Urothelium cell line (cell line): ENCODE results near the gene LRRC72.
A peak's percentile ranks its signal among the peaks of the same experiment; 100 is the strongest.
"Not testable (repeated sequence)": the region's sequence is repeated elsewhere in the genome, so short reads cannot be mapped to it uniquely, and the experiment has no call there.

Experiments used
- DNase-seq: peaks from one replicate; pipeline ENCODE4 v3.0.0; 2011; ENCODE audit warnings: low spot score, mixed read lengths
- FAIRE-seq: peaks from 2 replicates; lab custom pipeline; 2011; peaks lifted over from hg19 to GRCh38; lab: Jason Lieb, UNC

The LRRC72 gene

DNA sequence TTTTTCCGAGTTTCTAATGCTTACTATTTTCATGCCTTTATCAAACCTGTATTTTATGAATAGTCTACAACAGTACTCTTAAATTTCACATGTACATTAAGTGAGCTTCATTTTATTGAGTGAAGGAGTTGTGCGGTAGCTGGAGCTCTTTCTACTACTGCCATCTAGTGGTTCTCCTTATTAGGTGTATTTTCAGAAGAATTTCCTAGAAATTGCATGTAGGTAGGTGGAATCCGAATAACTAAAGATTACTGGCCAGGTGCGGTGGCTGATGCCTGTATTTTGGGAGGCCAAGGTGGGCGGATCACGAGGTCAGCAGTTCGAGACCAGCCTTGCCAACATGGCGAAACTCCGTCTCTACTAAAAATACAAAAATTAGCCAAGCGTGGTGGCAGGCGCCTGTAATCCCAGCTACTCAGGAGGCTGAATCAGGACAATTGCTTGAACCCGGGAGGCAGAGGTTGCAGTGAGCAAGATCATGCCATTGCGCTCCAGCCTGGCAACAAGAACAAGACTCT, 38.3 kb downstream of the LRRC72 start:
- DNase-seq (peak; percentile 49), FAIRE-seq (no peak)

DNA sequence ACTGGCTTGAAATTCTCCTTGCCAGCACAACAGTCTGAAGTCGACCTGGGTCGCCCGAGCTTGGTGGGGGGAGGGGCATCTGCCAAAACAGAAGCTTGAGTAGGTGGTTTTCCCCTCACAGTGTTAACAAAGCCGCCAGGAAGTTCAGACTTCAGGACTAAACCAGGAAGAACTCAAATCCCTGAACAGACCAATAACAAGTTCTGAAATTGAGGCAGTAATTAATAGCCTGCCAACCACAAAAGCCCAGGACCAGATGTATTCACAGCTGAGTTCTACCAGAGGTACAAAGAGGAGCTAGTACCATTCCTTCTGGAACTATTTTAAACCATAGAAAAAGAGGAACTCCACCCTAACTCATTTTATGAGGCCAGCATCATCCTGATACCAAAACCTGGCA, 45.3 kb downstream of the LRRC72 start:
- no peak for FAIRE-seq

DNA sequence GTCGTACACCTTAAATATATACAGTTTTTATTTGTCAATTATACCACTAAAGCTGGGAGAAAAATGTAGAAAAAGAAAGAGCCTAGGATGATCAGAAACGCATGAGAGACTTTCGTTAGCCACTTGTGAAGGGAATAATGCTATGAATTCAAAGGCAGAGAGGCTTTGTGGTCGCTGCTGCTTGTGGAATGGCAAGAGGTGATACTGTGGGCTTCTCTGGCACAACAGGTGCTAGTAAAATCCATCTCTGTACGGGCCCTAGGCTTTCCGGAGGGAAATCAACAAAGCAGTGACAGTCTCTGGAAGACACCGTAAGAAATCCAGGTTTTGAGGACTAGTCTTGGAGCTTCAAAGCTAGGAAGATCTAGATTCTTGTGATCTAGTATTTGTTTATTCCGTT, 52.6 kb downstream of the LRRC72 start:
- DNase-seq, result no peak
- no peak for FAIRE-seq

More for the DNA sequence above, 45.3 kb downstream of the LRRC72 start:
- DNase-seq, result no peak

DNA sequence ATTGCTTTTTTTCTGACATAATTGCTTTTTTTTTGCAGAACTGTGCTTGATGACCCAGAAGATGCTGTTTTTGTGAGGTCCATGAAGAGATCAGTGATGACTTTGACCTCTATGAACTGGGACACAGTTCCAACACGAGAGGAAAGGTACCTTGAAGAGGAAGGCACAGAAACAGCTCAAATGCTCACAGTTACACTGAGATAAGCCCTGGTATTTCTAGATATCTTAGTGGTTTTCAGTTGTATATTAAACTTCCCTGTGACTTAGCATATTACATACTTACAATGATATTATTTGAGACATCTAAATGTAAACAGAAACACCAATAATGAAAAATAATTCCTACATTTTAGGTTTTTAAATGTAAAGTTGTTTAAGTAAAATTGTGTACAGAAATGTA, 54.7 kb downstream of the LRRC72 start:
- no peak for DNase-seq
- FAIRE-seq, result no peak

DNA sequence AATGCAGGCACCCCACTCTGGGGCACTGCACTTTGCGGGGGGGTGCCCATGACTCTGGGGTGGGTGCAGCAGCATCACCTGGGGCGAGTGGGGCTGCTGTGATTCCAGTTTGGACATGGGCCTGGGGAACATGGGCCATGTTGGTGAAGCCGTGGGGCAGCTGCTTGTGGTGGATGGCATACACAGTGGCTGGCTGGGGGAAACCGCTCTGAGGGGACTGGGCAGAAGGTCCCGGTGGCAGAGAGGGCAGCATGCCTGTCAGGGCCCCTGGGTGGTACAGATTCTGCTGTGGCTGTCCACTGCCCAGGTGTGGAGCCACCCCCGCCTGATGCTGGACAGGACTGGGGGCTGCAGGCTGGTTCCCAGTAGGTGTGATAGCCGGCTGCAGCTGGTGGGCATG, 57.2 kb downstream of the LRRC72 start:
- DNase-seq, result no peak
- peak; percentile 42 for FAIRE-seq

DNA sequence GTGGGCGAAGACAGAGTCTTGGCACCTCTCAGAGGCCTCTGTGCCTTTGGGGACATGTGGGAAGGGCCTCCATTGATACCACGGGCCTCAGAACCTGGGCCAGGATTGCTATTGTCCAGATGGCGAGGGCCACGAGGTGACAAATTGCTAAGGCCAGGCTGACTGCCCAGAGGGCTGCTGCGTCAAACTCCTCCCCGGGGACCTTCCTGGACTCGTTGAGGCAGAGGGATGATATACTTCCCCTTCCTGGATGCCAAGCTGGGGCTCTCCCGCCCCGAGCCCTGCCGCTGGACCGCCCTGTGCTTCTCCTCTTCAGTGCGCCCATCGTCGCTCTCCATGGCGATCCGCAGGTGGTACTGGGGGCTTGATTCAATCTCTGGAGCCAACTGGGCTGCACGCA, 58.9 kb downstream of the LRRC72 start:
- FAIRE-seq (no peak), DNase-seq (no peak)

DNA sequence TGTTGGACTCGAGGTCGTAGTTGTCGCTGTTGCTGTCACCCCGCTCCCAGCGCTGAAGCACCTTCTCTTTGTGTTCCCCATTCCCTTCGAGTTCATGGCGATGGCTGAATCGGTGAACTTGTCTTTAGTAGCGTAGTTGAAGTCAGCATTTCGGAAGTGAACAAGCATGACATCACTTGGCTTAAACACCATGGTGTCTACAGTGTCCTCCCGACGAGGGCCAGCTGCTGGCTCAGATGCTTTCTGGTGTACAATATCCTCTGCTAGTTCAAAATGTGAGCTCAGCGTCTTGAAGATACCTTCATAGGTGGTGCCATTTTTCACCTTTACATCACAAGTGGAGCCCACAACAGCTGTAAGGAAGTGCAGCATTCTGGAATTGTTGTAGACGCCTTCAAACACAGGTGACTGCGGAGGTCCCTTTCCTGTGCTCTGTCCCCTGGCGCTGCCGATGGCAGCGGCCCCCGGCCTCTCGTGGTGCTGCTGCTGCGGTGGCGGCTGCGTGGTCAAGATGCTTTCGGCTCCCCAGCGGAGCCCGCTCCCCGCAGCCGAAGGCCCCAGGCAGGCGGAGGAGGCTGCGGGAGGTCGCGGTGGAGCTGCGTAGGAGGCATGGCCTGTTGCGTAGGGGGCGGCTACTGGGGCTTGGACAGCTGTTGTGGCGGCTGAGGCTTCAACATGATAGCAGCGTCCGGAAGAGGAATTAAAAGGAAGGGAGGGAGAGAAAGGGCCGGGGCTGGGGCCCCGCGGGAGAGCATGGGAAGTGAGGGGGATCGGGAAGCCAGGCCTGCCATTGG, 59.7 kb downstream of the LRRC72 start:
- DNase-seq (no peak), FAIRE-seq (peak; percentile 72)

DNA sequence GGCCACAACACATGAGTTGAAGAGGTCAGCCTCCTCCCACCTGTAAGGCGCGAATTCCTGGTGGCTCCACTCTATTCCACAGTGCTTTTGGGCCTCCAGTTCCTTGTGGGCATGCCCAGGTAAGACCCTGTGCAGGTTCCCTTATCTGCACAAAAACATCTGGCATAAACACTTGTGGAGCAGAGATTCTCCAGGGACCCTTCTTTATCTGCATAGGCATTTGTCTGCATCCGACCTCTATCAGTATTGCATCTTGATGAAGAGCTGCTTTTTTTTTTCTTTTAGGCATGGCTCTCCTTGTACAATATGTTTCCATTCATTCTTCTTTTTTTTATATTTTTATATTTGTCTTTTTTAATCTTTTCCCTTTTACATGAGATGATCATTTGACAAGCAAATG, 60.5 kb downstream of the LRRC72 start:
- no peak for FAIRE-seq

DNA sequence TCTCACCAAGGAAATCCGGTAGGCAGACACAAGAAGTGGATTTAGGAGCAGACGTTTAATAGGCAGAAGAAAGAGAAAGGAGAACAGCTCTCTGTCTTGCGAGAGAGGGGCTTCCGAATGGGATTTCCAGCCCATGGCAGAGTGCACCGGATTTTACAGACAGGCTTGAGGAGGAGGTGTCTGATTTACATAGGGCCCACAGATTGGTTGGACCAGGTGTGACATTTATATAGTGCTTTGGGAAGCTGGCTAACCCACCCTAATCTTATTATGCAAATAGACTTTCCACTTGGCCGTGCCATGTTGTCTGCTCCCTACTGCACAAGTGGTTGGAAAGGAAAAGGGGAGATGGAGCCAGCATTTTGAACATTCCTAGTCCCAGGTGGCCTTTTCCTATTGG, 61.2 kb downstream of the LRRC72 start:
- DNase-seq (no peak), FAIRE-seq (no peak)

More for the DNA sequence above, 60.5 kb downstream of the LRRC72 start:
- DNase-seq, result no peak

DNA sequence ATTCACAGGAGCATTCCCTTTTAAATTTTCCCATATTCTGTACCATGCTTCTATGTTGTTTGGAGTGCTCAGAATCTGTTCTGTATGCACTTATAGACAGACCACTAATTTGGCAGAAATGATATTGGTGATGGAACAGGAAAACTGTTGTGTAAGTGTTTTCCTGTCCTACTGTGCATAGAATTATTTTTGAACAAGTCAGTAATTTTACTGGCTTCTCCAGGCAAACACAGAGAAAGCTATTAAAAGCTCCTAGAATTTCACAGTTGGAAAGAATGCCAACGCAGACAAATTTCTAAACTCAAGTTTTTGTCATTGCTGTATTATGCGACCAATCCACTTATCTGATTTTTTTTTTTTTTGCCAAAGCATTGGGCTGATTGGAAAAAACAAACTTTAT, 63.3 kb downstream of the LRRC72 start:
- no peak for DNase-seq
- no peak for FAIRE-seq

DNA sequence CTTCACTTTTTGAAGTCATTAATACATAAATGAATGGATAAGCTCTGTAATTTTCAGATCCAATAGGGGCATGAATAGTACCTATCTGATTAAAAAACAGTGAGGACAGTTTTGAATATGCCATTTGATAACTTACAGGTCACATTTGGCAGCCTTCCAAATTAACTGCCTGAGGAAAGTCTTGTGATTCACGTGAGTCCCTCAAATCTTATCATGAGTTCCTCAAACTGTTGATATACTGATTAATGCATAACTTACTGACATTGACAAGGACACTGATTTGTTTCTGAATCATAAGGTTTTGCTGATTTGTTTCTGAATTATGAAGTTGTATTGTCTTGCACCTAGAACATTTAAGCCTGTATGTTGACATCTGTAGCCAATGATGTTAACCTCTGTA, 63.8 kb downstream of the LRRC72 start:
- FAIRE-seq (no peak), DNase-seq (no peak)

DNA sequence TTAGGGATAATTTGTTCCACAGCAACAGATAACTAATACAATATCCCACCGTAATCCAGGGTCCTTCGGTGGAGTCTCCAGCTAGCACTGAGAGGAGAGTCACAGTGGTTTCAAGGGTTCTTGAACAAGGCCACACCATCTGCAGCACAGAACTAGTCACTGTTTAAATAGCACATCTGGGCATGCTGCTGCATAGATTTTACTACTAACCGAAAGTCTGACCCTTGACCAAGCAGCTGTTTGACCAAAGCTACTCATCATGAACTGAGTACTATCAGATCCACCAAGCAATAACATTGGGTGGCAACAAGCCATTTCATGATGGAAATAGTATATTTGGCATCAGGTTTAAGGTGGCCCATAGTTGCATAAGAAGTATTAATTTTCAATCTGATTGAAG, 65.8 kb downstream of the LRRC72 start:
- FAIRE-seq, result no peak

DNA sequence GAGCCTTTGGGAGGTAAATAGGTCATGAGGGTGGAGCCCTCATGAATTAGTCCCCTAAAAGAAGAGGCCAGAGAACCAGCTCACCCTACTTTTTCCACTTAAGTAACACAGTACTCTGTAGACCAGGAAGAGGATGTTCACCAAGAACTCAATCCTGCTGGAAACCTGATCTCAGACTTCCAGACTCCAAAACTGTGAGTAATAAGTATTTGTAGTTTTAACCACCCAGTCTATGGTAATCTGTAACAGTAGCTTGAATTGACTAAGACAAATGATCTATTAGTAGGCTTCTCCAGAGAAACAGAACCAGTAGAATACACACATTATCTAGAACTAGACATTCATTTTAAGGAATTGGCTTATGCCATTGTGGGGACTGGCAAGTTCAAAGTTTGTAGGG, 67.4 kb downstream of the LRRC72 start:
- no peak for DNase-seq
- no peak for FAIRE-seq

More for the DNA sequence above, 65.8 kb downstream of the LRRC72 start:
- DNase-seq, result no peak

DNA sequence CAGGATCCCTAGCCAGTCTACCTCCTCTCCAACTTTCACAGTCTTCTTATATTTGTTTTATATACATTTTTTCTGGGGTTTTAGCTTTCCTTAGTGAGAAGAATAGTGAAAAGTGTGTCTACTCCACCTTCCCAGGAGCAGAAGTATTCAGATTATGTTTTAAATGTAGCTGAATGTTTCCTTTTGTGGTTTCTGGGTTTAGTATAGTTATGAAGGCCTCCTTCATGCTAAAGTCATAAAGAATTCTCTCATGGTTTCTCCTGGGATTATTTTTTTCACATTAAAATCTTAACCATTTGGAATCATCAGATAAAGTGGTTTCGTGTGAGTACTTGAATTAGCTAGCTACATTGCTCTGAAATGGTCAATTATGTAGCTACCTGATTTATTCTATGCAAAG, 68.1 kb downstream of the LRRC72 start:
- FAIRE-seq (no peak), DNase-seq (no peak)

DNA sequence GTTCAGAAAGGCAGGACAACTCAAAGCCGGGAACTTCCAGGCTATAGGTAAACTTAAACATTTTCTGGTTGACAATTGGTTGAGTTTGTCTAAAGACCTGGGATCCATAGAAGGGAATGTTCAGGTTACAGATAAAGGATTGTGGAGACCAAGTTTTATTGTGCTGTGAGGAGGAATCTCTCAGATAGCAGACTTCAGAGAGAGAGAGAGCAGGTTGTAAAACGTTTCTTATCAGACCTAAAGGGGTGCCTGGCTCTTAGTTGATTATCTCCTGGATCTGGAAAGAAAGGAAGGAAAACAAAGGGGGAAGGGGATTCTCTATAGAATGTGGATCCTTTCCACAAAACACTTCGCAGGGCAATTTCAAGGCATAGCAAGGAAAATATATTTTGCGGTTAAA, 69.0 kb downstream of the LRRC72 start:
- not testable (repeated sequence) for FAIRE-seq

DNA sequence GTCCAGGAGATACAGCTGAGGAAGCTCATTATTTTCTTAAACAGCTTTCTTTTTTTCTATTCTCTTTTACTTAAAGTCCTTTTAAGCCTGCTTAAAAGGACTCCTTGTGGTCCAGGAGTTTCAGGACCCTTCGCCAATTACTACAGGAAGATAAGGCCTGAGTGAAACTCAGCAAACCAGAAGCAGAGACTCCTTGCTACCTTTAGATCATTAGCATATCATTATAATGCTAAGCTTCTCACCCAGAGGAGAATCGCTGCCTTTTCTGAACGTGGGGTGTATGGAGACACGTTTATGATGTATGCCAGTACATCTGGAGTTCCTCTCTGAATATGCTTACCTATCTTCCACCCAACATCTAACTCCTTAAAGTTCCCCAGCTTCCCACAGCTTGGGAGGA, 71.4 kb downstream of the LRRC72 start:
- DNase-seq (no peak), FAIRE-seq (no peak)

More for the DNA sequence above, 69.0 kb downstream of the LRRC72 start:
- DNase-seq, result not testable (repeated sequence)

DNA sequence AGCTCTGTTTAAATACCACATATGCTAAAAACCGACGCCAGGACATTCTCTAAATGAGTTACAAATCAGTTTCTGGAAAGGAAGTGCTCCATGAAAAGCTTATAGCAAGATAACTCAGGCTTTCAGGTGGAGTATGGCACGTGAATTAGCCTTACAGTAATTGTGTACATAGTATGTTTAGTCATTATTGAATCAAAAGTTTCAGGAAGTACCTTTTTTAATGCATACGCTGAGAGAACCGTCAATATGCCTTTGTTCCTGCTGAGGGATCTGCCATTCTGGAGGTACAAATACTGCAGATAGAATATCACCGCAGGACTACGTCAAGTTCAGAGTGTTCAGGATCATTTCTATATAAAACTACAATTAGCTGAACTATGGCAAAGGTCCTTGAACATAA, 73.2 kb downstream of the LRRC72 start:
- FAIRE-seq (no peak), DNase-seq (no peak)

DNA sequence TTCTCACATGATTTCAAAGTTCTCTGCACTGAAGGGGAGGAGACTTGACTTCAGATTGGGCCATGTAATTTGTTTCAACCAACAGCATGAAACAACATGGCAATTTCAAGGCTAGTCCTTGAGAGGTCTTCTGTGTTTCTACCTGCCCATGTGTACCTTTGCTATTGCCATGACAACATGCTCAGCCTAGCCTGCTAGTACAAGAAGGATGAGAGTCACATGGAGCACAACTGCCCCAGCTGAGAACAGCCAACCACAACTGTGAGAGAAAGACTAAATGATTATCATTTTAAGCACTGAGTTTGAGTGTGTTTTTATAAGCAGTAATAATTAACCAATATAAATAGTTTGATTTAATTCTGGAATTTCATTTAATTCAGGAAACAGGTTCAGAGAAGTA, 77.0 kb downstream of the LRRC72 start:
- DNase-seq, result no peak
- no peak for FAIRE-seq

DNA sequence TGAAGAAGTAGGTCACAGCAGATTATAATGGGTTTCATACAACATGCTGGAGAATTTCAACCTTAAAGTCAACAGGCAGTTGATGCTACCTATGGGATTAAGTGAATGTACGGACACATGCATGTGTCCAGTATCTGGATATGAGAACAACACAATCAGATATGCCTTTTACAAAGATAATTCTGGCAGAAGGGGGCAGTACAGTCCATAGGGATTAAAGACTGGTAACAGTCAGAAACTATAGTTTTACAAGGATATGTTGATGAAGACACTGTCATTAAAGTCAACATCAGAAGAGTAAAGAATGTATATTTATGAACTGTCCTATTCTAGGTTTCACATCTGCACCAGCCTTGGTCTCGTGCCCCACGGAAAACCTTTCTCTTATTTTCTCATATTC, 77.4 kb downstream of the LRRC72 start:
- DNase-seq (no peak), FAIRE-seq (no peak)

DNA sequence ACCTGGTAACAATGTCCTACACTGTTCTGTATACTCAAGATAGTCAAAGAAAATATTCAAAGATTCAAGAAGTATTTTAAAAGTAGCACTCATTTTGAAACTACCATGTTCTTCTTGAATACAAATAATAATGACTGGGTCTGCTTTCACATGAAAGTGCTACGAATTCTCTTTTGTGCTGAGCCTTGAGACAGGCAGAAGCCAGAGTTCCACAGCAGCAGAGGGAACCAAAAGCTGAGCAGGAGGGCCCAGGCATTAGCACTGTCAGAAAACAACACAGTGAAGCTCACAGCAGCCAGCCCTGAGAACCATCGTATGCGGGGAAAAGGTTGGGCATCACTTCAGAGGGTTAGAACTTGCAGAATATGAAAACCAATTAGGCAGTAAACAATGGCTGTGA, 80.1 kb downstream of the LRRC72 start:
- no peak for DNase-seq
- FAIRE-seq, result no peak

DNA sequence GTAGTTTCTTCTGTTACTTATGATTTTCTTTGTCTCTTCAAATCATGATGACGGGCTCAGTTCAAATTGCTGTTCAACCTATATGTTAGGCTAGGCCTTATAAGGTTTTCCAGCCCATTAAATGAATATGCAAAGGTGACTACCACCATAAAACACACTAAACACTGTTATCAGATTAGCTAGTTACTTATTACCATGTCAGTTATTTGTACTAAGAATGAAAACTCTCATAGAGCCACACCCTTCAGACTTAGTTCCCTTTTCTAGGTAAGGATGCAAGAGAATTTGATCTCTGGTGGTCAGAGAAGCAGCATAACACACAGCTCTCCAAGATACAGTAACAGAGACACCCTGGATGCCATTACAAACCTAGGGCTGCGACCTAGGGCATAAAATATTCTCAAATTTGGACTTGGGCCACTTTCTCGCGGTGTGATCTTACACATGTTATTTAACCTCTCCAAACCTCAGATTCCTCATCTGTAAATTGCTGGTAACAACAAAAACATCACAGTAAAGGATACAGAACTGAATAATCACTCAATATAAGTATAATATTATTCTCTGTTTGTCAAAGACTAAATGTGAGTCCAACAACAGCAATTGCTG, 83.3 kb downstream of the LRRC72 start:
- no peak for DNase-seq
- no peak for FAIRE-seq

DNA sequence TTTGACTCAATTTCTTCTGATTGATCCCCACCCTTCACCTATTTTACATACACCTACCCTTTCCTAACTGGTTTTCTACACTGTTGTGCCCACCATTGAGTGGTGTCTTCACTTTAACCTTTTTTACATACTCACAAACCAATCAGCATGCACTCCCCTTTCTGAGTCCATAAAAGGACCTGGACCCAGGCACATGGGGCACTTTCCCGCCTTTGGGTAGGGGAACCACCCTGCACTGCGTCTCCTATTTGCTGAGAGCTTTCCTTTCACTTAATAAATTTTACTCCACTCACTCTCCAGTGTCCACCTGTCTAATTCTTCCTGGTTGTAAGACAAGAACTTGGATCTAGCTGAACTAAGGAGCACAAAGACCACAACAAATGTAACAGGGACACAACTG, 85.1 kb downstream of the LRRC72 start:
- FAIRE-seq, result no peak
- DNase-seq, result no peak
